GM20000 (cell line): ENCODE data around the gene CBLB.

Source experiments
- DNase-seq: peaks from one replicate; pipeline ENCODE4 v3.0.0; 2012; ENCODE audit warnings: low spot score
- CTCF ChIP-seq: IDR thresholded peaks from 2 replicates; pipeline ENCODE4 v1.5.1; 2012; ENCODE audit warnings: mild to moderate bottlenecking, control low read depth; ENCODE audit errors: extremely low read depth, missing control alignments

Gene CBLB

DNA sequence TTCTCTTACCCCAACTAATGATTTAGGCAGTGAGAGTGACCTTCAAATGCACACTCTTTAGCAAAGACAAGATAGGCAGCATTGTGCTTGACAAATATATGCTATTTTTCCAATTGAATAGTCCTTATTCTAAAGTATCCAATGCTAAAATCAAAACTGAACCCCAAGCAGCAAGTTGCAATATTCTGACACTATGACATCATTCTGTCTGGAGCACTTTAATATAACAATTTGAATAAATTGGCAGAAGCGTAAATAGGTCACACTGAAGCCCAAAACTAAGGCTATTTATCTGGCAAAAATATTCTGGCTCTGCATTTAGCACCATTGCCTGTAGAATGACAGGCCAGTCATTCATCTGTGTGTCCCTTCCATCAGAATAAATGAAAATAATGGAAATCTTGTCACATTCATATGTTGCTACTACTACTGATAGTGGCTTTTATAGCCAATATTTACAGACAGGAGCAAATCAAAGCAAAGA lies 2.9 kb downstream of the CBLB start:
- DNase-seq = no peak
- no peak for TF ChIP-seq CTCF

DNA sequence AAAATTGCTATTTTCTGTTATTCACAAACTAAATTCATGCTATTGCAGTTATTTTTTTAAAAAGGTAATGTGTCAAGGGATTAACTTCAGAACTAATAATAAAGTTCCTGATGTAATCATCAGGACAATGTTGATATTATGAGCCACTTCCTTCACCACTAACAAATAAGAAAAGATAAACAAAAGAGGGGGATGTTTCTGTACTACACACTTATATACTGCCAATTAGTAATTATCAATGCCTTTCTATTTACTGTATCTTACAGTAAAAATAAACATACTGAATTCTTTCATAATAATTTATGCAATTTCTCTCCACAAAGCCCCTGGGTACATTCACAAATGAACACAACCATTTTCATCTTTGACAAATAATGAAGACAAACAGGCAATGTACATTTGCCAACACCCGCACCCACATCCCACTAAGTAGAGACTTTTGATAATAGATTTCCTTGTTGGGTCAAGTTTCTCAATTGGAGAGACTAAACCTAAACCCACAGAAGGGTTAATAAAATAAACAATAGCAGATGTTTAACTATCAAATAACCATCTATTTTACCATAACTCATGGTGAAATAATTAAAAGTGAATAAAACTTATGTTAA lies 3.7 kb downstream of the CBLB start:
- TF ChIP-seq CTCF = no peak
- DNase-seq = no peak

DNA sequence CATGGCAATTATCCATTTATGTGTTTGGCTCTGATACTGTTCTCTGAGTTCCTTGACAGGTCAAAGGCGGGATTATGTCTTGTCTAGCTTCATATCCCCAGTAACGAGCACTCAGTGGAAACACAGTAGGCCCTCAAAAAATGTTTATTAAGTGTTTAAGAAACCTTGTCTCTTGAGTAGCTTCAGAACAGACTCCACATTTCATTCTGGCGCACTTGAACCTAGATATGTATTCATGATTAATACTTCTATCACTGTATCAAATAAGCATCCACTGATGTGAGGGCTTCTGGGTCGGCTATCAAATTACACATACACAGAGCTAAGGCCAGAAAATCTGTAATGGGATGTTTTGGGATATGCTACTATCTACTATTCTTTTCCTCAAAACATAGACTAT lies 4.6 kb downstream of the CBLB start:
- no peak for DNase-seq
- no peak for TF ChIP-seq CTCF

DNA sequence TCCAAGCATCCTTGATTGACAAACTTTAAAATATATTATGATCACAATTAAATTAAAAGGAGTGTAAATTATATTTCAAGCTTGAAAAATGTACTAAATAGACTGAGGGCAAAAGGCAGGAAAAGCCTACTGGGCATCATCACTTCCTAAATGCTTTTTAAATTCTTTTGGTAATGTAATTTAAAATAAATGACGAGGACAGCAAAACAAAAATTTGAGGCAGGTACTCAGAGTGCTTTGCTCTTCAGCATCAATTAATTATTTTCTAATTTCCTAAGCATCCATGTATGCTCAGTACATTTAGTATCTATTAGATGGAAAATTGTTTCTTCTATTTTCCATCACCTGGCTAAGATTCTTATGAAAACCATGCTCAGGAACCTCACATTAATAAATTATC lies 5.2 kb downstream of the CBLB start:
- no peak for TF ChIP-seq CTCF
- DNase-seq = no peak

DNA sequence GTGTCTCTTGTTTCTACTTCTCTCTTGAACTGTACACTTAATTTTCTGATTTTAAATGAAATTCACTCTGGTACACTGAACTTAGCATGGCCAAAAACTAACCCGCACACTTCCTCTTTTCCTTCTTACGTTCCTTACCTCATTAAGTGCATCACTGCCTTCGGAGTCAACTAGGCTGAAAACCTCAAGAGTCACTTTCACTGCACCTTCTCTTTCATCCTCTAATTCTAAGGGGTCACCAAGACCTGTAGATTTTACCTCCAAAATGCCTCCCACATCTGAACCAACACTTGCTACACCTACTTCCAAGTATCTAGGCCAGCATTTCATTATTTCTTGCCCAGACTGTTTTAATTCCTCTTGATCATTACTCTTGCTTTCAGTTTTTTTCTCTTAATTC lies 6.6 kb downstream of the CBLB start:
- no peak for TF ChIP-seq CTCF
- DNase-seq = peak; percentile 51

DNA sequence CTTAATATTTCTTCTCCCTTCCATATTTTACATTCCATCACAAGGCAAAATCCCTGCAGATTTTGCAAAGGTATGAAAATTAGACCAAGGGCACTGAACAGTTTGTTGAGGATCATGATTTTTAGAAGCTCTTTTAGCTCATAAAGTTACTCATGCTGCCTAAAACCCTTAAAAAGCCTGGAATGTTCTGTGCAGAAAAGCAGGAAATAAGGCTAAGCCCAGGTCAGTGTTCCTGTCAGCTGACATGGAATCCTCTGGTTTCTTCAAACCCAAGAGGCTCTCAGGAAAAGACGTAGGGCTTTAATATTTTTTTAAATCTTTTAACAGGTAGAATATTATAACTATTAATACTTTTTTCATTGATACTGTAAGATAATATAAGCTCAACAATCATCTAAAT lies 8.2 kb downstream of the CBLB start:
- no peak for DNase-seq
- no peak for TF ChIP-seq CTCF

DNA sequence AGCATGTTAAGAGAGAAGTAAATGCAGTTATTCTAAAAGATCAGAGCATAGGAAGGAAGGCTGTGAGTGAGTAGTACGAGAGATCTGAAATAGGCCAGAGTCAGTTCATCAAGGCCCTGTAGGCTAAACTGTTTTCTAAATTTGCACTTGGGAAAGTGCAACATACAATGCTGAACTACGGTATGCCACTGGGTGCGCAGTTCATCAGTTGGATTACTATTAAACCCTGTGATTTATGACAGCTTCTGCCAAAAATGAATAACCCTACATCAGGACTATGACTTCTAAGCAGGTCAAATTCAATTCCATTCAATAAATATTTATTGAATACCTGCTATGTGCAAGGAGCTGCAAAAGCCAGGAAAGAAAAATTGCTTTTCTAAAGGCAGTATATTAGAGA lies 10.8 kb downstream of the CBLB start:
- DNase-seq = no peak
- no peak for TF ChIP-seq CTCF
